ENCODE results near the gene LDB1. TPM values are rescaled to one million over a fixed set of nuclear protein-coding genes. Genes with fewer than 3 reads are reported as not detected.

LDB1 gene
- total RNA-seq, 1 donor from 2014 or later: 122 TPM

DNA sequence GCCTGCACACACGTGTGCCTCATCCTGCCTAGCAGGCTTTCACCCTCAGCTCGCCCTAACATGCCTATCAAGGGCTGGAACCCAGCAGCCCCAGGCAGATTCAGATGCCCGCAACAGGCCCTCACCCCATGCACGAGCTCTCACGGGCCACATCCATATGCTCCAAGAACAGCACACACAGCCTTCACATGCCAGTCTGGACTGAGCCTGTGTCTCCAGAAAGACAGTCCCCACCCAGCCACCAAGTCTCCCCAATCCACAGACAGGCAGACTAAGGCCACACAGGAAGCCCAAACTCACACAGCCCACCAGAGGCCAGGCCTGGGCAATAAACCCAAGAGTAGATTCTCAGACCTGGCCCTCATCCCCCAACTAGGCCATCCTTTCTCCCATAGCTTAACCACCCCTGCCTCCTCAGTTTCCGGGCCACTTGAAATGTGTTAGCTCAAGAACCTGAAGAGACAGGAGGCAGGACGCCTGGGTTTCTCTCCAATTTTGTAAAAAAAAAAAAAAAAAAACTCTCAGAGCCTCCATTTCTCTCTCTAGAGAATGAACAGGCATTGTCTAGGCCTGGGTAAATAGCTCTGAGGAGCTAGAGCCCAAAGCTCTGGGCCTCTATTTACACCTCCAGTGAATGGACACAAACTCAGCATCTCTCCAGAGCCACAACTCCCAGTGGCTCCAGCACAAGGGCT is 6.8 kb downstream of the LDB1 start:
- Mint-ChIP-seq H3K36me3 (ENCODE audit: low read depth) (peaks cover 16% of the 10 kb centered on the region), H3K27ac (ENCODE audit: unreplicated experiment) (peak overlapping the region; percentile 96)
- no peak for DNase-seq (ENCODE audit: low read depth, low spot score)

GRCh38 chr10:102112210-102112817 is 7.9 kb downstream of the LDB1 start:
- Mint-ChIP-seq H3K36me3 (ENCODE audit: low read depth) (peaks cover 16% of the 10 kb centered on the region), H3K27ac (ENCODE audit: unreplicated experiment) (no peak overlapping the region), H3K27me3 (ENCODE audit: low read depth) (no peaks in the 10 kb centered on the region), H3K4me3 (peak overlapping the region; percentile 93), H3K4me1 (peaks cover 53% of the 10 kb centered on the region), H3K9me3 (no peaks in the 10 kb centered on the region)
- TF ChIP-seq CTCF (conservative IDR thresholded peaks at IDR 0.05): peak; percentile 42
- DNase-seq (ENCODE audit: low read depth, low spot score): no peak

More for the DNA sequence above, 6.8 kb downstream of the LDB1 start:
- Mint-ChIP-seq H3K9me3 (no peaks in the 10 kb centered on the region), H3K4me3 (peak overlapping the region; percentile 93), H3K4me1 (peaks cover 63% of the 10 kb centered on the region), H3K27me3 (ENCODE audit: low read depth) (no peaks in the 10 kb centered on the region)
- TF ChIP-seq CTCF (conservative IDR thresholded peaks at IDR 0.05): no peak

- H3K4me3 Mint-ChIP-seq: peak overlapping the region; percentile 65
- H3K4me1 Mint-ChIP-seq: peaks cover 42% of the 10 kb centered on the region
- TF ChIP-seq CTCF (conservative IDR thresholded peaks at IDR 0.05): no peak
- no peak overlapping the region for H3K27ac Mint-ChIP-seq (ENCODE audit: unreplicated experiment)
- no peaks in the 10 kb centered on the region for H3K27me3 Mint-ChIP-seq (ENCODE audit: low read depth)
- H3K36me3 Mint-ChIP-seq (ENCODE audit: low read depth): peaks cover 16% of the 10 kb centered on the region
- no peak for DNase-seq (ENCODE audit: low read depth, low spot score)
- H3K9me3 Mint-ChIP-seq: no peaks in the 10 kb centered on the region
Observed at GRCh38 chr10:102111276-102111675, 8.9 kb downstream of the LDB1 start.

DNA sequence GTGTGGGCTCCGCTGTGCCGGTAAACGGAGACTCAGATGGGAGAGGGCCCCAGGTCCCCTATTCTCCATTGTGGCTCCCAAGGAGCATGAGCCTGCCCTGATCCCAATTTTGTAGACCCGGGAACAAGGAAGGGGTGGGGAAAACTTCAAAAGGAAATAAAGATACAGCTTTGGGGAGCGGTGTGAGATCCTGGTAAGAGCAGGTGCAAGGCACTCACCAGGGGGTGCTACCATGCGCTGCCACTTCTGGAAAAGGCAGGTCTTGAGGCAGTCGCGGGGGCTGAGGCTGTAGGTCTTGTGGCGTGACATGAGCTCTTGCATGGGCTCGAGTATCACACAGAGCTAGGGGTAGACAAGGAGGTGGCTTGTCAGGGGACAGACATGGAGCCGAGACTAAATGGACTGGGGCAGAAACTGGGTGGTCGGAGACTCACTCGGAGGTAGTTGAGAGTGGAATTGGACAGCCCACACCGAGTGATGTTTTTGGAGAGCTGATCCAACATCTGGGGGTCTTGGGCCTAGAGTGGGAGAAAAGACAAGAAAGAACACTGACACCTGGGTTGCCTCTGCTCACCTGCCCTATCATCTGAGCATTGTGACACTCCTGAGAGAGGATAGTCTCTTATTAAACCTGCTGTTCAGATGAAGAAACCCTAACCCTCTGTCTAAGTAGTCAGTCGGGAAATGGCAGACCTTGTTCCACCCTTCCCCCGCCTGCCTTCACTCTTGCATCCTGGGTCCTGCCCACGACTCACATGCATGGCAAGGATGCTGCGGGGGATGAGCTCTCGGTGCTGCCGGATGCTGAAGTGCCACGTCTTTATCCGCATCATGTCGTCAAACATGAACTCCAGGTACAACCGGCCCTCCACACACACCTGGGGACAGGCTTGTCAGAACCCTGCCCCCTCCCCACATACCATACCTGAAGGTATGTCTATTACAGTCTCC is 10.7 kb downstream of the LDB1 start:
- H3K4me3 Mint-ChIP-seq: peak overlapping the region; percentile 10
- no peak overlapping the region for H3K27ac Mint-ChIP-seq (ENCODE audit: unreplicated experiment)
- no peaks in the 10 kb centered on the region for H3K27me3 Mint-ChIP-seq (ENCODE audit: low read depth)
- H3K4me1 Mint-ChIP-seq: peaks cover 27% of the 10 kb centered on the region
- DNase-seq (ENCODE audit: low read depth, low spot score): no peak
- H3K9me3 Mint-ChIP-seq: no peaks in the 10 kb centered on the region
- H3K36me3 Mint-ChIP-seq (ENCODE audit: low read depth): peaks cover 16% of the 10 kb centered on the region
- TF ChIP-seq CTCF (conservative IDR thresholded peaks at IDR 0.05): no peak

DNA sequence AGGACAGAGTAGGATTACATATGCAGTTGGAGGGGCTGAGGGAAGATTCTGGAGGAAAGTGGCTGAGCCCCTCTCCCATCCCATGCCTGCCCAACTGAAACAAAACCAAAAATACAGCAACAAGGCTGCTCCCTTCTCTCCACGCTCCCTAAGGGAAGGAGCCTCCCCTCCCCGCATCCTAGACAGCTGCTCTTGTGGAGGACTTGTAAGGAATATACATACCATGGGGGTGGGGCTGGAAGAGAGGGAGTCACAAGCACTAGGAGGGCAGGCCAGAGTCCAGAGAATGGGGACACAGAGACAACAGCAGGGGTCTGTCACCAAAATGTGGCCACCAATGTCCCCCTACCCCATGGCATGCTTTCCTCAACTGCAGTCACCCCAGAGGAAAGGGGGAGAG is 13.2 kb downstream of the LDB1 start:
- Mint-ChIP-seq H3K4me1 (peaks cover 10% of the 10 kb centered on the region), H3K4me3 (no peak overlapping the region), H3K36me3 (ENCODE audit: low read depth) (peaks cover 19% of the 10 kb centered on the region), H3K27me3 (ENCODE audit: low read depth) (no peaks in the 10 kb centered on the region), H3K9me3 (no peaks in the 10 kb centered on the region), H3K27ac (ENCODE audit: unreplicated experiment) (no peak overlapping the region)
- TF ChIP-seq CTCF (conservative IDR thresholded peaks at IDR 0.05): no peak
- no peak for DNase-seq (ENCODE audit: low read depth, low spot score)

Measured in neural crest cell (in vitro differentiated cells).